NCI-H2227 treated with DMSO at 0.1 percent for 48 hours (cell line): ENCODE measurements around the gene SLC23A2.

Source experiments
- DNase-seq: peaks from one replicate; lab custom pipeline; 2025; lab: John Stamatoyannopoulos, UW

SLC23A2 gene

DNA sequence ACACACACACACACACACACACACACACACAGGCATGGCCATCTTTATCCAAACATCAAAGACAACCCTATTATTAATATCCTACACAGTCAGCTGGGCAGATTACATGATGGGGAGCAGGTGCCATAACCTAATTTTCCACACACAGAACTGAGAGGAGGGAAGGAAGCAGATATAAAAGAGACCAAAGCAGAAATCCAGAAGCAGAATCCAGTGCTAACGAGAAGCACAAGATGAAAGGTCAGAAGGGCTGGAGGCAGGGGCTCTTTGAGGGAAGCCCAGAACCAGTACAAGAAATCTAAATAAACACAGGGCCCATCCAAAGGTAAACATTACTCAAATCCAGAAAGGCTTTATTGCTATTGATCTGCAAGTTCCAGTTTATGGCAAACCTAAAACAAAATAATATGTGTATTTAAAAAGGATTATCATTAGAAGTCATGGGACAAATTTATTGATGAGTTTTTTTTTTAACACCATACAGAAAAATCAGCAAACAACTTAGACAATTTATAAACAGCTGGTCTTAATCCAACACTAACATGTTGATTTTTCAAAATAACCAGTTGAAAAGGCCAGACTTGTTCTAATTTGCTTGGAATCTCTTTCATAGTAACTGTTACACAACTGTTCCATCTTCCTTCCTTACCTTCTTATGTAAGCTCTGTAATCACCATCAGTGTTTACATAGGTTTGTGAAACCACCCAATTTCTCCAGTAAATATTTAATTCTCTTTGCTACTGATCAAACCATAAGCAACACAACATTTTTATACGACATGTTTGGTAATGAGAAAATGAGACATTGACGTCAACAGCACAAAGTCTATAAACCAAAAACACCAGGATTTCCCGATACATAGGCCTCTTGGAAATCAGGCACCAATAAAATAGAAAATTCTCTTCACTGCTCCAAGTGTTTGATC, 34.2 kb downstream of the SLC23A2 start:
- DNase-seq, result peak; percentile 38

DNA sequence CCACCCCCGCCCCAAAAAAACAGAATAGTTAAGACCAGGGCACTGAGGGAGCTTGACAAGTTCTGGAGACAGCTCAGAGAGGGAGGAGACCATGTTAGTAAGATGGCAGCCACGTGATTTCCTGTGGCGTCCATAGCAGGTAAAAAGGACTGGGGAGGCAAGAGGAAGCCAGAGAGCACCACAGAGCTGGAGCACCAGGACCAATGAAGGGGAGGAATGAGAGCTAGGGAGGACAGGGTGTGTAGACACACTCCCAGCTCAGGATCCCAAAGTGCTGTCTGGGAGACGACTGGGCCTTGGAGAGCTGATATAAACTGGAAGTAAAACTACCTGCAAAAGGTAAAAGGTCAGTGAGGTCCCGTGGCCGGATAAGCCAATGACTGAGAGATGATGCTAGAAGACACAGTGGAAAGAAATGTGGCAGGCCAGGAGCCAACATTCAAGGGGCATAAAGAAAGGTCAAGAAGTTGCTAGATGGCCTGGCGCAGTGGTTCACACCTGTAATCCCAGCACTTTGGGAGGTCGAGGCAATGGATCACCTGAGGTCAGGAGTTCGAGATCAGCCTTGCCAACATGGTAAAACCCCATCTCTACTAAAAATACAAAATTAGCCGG, 39.0 kb downstream of the SLC23A2 start:
- no peak for DNase-seq

- DNase-seq, result no peak
These were observed 39.6 kb downstream of the SLC23A2 start for GRCh38 chr20:4961746-4962145.

- DNase-seq, result no peak
These were observed 41.7 kb downstream of the SLC23A2 start for GRCh38 chr20:4959592-4959991.

DNA sequence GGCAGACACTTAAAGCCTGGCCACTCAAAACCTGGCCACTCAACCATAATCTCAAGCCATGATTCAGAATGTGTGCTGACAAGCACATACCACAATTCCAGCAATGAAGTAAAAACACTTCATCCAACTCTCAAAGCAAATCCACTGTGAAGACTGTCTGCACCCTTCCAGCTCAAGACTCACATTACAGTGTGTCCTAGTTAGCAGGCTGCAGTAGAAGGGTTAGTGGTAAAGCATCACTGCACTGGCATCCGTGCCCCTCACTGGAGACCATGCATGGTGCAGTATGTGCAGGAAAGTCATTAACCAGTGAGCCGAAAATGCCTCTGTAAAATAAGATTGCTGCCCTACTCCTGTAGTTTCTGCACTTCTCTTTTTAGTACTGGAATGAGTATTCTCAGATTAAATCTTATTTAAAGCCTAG, 43.4 kb downstream of the SLC23A2 start:
- no peak for DNase-seq

DNA sequence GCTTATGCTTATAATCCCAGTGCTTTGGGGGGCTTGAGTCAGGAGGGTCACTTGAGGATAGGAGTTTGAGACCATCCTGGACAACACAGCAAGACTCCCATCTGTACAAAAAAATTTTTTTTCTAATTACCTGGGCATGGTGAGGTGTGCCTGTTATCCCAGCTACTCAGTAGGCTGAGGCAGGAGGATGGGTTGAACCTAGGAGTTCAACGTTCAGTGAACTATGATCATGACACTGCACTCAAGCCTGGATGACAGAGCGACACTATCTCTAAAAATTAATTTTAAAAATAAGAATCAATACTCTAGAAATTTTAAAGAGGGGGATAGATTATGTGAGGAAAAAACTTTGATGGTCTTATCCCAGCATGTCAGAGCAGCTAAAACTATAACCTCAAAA, 44.1 kb downstream of the SLC23A2 start:
- no peak for DNase-seq

GRCh38 chr20:4956200-4956810, 45.0 kb downstream of the SLC23A2 start:
- DNase-seq, result peak; percentile 65

- no peak for DNase-seq
These were observed 47.4 kb downstream of the SLC23A2 start for GRCh38 chr20:4953881-4954280.

GRCh38 chr20:4952229-4952628, 49.1 kb downstream of the SLC23A2 start:
- no peak for DNase-seq

DNA sequence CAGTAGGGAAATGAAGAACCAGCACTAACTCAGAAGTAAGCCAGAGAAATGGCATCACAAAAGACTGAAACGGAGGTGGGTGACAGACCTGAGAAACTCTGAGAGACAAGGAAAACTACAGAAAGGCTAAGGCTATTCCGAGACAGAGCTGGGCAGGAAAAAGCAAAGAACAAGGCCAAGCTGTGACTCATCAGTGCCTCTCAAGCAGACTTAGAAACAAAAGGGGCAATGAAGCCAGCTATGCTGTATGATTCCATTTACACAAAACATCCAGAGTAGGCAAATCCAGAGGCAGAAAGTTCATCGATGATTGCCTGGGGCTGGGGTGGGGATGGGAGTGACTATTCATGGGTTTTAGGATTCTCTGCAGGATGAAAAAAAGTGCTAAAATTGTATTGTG, 50.0 kb downstream of the SLC23A2 start:
- DNase-seq, result no peak

GRCh38 chr20:4950841-4951240, 50.5 kb downstream of the SLC23A2 start:
- no peak for DNase-seq

DNA sequence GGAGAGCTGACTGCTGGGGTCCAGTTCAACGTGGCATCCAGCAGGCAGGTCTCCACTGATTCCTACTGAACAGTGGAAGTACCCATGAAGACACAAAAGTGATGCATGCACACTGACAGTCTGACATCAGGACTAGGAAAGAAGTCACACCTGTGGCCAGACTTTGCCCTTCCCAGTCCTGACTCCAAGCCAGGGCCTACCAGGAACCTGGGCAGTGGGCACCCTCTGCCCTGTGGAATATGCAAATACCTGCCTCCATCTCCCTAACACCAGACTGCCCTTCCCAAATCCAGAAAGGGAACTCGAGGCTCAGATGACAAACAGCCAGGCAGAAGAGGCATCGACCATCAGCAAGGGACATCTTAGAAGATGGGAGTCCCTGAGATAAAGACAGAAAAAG, 50.9 kb downstream of the SLC23A2 start:
- no peak for DNase-seq

- peak; percentile 50 for DNase-seq
These were observed 51.5 kb downstream of the SLC23A2 start for GRCh38 chr20:4949833-4950178.

DNA sequence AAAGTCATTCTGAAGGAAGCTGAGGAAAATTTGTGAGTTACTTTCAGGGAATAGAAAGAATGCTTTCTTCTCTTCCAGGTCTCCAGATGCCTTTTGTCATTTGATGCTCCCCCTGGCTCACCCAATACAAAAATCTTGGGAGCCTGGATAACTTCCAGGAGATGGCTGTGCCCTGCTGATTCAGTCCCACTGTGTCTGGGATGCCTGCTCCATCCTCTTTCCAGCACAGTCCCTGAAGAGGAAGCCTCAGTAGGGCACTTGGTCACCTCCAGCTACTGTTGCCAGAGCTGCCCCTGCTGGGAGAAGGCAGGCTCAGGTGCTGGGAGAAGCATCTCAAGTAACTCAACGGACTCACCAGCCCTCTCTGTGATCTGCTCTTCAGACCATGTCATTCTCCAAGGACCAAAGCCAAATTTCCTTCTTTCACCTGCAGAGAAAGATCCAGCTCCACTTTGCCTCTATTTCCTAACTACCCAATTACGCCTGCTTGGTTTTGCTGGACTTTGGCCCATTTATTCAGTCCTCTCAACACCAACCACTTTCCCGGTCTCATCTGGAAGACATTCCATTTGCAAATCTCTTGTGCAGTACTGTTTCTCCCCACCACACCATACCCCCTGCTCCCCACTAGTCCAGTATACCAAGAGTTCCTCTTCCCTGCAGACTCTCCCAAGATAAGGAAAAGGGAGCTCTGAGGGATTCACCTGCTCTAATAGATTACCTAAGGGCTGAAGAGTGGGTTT, 53.3 kb downstream of the SLC23A2 start:
- DNase-seq, result no peak

DNA sequence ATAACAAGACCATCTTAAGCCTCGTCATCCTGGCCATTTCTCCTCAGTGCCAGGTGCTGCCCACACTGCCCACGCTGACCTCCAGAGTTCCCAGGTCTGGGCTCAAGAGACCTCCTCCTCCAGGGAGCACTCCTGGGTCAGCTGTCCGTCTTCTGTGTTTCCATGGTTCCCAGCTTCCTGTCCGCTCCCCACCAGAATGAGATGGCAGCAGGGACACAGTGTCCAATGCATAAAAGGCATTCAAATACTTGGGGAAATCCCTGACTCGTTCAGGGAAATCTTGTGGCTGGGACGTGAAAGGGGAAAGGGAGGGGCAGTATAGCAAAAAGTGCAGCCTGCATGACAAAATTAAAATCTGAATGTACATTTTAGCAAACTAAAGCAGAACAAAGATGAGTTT, 54.3 kb downstream of the SLC23A2 start:
- DNase-seq, result no peak

GRCh38 chr20:4946585-4946984, 54.7 kb downstream of the SLC23A2 start:
- DNase-seq, result no peak

GRCh38 chr20:4944518-4945313, 56.6 kb downstream of the SLC23A2 start:
- no peak for DNase-seq

DNA sequence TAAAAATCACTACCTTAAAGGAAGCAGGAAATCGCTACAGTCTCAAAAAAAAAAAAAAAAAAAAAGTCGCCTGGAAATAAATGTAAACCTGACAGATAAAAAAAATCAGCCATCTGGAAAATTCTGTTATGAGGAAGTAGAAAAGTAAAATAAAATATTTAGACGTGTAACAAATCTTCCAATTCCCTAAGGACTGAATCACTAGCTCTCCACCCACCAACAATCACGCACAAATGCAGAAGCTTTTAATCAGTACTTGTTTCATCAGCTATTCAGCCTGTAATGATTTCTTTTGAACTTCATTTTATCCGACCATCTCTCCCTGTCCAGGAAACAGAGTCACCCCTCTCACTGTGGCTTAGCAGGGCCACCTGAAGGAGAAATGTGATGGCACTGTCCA, 59.0 kb downstream of the SLC23A2 start:
- DNase-seq, result no peak

DNA sequence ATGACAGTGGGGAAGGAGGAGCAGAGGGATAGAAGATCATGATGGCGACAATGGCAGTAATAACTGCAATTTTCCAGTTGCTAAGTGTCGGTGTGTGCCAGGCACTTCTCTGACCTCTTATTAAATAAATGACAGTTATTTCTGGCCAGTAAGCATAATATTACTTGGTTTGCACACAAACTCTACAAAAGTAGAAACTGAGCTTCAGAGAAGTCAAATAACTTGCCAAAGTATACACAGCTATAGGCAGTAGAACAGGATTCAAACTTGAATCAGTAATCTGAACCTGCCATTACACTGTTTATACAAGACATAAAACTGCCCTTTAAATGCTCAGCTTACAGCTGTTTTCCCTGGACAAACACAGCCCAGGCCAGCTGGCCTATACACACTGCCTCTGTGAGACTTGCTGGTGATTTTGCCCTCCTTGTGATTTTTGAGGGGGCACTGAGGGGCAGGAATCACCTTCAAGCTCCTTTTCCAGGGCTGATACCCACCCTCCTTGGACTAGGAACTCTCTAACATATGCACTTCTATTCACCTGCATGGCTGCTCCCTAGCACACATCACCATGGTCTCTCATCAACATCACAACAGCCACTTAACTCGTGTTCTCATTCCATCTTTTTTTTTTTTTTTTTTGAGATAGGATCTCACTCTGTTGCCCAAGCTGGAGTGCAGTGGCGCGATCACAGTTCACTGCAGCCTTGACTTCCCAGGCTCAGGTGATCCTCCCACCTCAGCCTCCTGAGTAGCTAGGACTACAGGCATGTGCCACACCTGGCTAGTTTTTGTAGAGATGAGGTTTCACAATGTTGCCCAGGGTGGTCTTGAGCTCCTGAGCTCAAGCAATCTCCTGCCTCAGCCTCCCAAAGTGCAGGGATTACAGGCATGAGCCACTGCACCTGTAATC, 63.6 kb downstream of the SLC23A2 start:
- peak; percentile 75 for DNase-seq

GRCh38 chr20:4936851-4937406, 64.4 kb downstream of the SLC23A2 start:
- DNase-seq, result no peak
